T-cell (primary cell): ENCODE results near the gene CACNA1A. TPM values are rescaled to one million over a fixed set of nuclear protein-coding genes. Genes with fewer than 3 reads are reported as not detected.

Experiments
- ATAC-seq, 4 experiments: fragments of 200-7000 bp in 3 of 4; fragments of 150-1000 bp in 1 of 4; cut with Tn5 transposase; replicated peaks in 1 of 4; 1 replicate in 3 of 4; 2 replicates in 1 of 4; pipeline ENCODE4 v1.10.0; 2021; ENCODE audit warnings: moderate library complexity in 3 of 4, mild to moderate bottlenecking in 2 of 4, moderate number of reproducible peaks in 1 of 4
- CTCF ChIA-PET, 2 donors: fragments of 300-600 bp; sonication (Branson Sonifier 250); formaldehyde crosslinking; loops; one replicate each; lab custom pipeline; 2022; ENCODE audit warnings: antibody characterized with exemption in 2 of 2; lab: Charles Lee
- POLR2A ChIA-PET, 2 donors: fragments of 300-600 bp; sonication (Branson Sonifier 250); formaldehyde crosslinking; loops; one replicate each; lab custom pipeline; 2022; ENCODE audit warnings: antibody characterized with exemption in 2 of 2; lab: Charles Lee
- DNase-seq, 35 experiments: peaks; one replicate each; pipeline versions ENCODE4 v3.0.0 to v3.0.0-alpha.2; 2013 to 2023
- H3K27ac ChIP-seq: one replicate; pipeline ENCODE4 v1.5.1; 2013; ENCODE audit warnings: low read length
- H3K27me3 ChIP-seq, 2 experiments: replicated peaks in 1 of 2; 1 replicate in 1 of 2; 2 replicates in 1 of 2; pipeline versions ENCODE4 v1.6.1 to v1.7.0; 2013; ENCODE audit warnings: low read length in 1 of 2, mixed read lengths in 1 of 2; ENCODE audit not compliant: control insufficient read depth in 2 of 2, insufficient read depth in 2 of 2; ENCODE audit errors: extremely low read depth in 1 of 2
- H3K36me3 ChIP-seq, 2 donors: 1 replicate in 1 of 2; 2 replicates in 1 of 2; pipeline versions ENCODE4 v1.6.1 to v1.7.0; 2013; ENCODE audit warnings: low read length in 1 of 2; ENCODE audit not compliant: control insufficient read depth in 2 of 2, insufficient read depth in 1 of 2; ENCODE audit errors: extremely low read depth in 1 of 2
- H3K4me1 ChIP-seq, 2 experiments: 1 replicate in 1 of 2; 2 replicates in 1 of 2; pipeline versions ENCODE4 v1.6.1 to v1.7.0; 2013; ENCODE audit warnings: low read length in 2 of 2, mixed read lengths in 1 of 2; ENCODE audit not compliant: insufficient read depth in 2 of 2, control insufficient read depth in 1 of 2; ENCODE audit errors: extremely low read depth in 1 of 2
- H3K4me3 ChIP-seq, 2 donors: 1 replicate in 1 of 2; 2 replicates in 1 of 2; pipeline versions ENCODE4 v1.5.1 to v1.7.0; 2013; ENCODE audit warnings: mild to moderate bottlenecking in 2 of 2, low read length in 1 of 2, moderate library complexity in 1 of 2; ENCODE audit not compliant: control insufficient read depth in 1 of 2; ENCODE audit errors: extremely low read depth in 1 of 2
- H3K9me3 ChIP-seq: 2 replicates; pipeline ENCODE4 v1.7.0; 2013
- H3K27ac Mint-ChIP-seq, 2 donors: one replicate each; pipeline ENCODE4 v1.8.0; 2020 to 2021; ENCODE audit warnings: mild to moderate bottlenecking in 2 of 2, mixed read lengths in 2 of 2
- H3K27me3 Mint-ChIP-seq, 2 donors: one replicate each; pipeline ENCODE4 v1.8.0; 2021 to 2022; ENCODE audit warnings: mixed read lengths in 2 of 2
- H3K36me3 Mint-ChIP-seq: one replicate; pipeline ENCODE4 v1.8.0; 2021; ENCODE audit warnings: mixed read lengths
- H3K4me1 Mint-ChIP-seq, 3 donors: one replicate each; pipeline ENCODE4 v1.8.0; 2020 to 2022; ENCODE audit warnings: mixed read lengths in 3 of 3, mild to moderate bottlenecking in 1 of 3
- H3K4me3 Mint-ChIP-seq, 3 donors: one replicate each; pipeline ENCODE4 v1.8.0; 2020 to 2022; ENCODE audit warnings: mild to moderate bottlenecking in 3 of 3, mixed read lengths in 3 of 3, moderate library complexity in 3 of 3
- H3K9me3 Mint-ChIP-seq, 3 donors: one replicate each; pipeline ENCODE4 v1.8.0; 2020 to 2022; ENCODE audit warnings: mixed read lengths in 3 of 3
- WGBS: methylation state at CpG from one replicate; pipeline ENCODE4 v1.1.5; 2013; ENCODE audit warnings: missing lambda C conversion rate; ENCODE audit not compliant: insufficient coverage; 5-methylcytosine and 5-hydroxymethylcytosine counted together
- total RNA-seq, 35 experiments: library from RNA in 6 of 35; stranded (reverse) in 6 of 35; fragments of 120-200 nt in 1 of 35; gene quantifications; one replicate each; pipeline versions ENCODE4 v1.2.1 to v1.2.4 and lab custom pipeline; 2013 to 2026

The CACNA1A gene
- total RNA-seq, 5 donors from 2014 or later (not counting 1 experiment from before 2014, with no cell fraction given): 0.33 to 0.89 (median 0.51) TPM

- ChIA-PET CTCF (interaction anchor here in 1 of 2 donors (0.6 kb wide), 1 partner anchor 49 kb away, joined by 3 read pairs; no protein-coding TSS in a partner anchor), POLR2A (no interaction called here)
- H3K4me1 Mint-ChIP-seq: peaks cover 0 to 7% (median 4%) of the 10 kb centered on the region in 3 donors
- Histone ChIP-seq H3K4me1 (no peaks in the 10 kb centered on the region), H3K9me3 (no peaks in the 10 kb centered on the region), H3K36me3 (no peaks in the 10 kb centered on the region), H3K27ac (no peak overlapping the region), H3K4me3 (no peak overlapping the region), H3K27me3 (peaks cover 2 to 45% of the 10 kb centered on the region in 2 experiments)
- DNase-seq (no peak), ATAC-seq (no peak)
- H3K27me3 Mint-ChIP-seq: peaks cover 41 to 43% of the 10 kb centered on the region in 2 donors
- no peak overlapping the region for H3K27ac Mint-ChIP-seq
- peaks cover 3 to 13% (median 4%) of the 10 kb centered on the region in 3 donors for H3K9me3 Mint-ChIP-seq
- no peak overlapping the region for H3K4me3 Mint-ChIP-seq
- H3K36me3 Mint-ChIP-seq: no peaks in the 10 kb centered on the region
- 68% methylated on average over 5 of the region's 10 CpGs for WGBS
Measured at GRCh38 chr19:13398780-13399726, 107.2 kb downstream of the CACNA1A start.

GRCh38 chr19:13398182-13398581, 108.1 kb downstream of the CACNA1A start:
- Mint-ChIP-seq H3K27ac (no peak overlapping the region), H3K4me3 (no peak overlapping the region), H3K4me1 (peaks cover 0 to 7% (median 4%) of the 10 kb centered on the region in 3 donors), H3K9me3 (peaks cover 3 to 13% (median 4%) of the 10 kb centered on the region in 3 donors), H3K27me3 (peaks cover 44 to 51% of the 10 kb centered on the region in 2 donors), H3K36me3 (no peaks in the 10 kb centered on the region)
- H3K27ac ChIP-seq: no peak overlapping the region
- no peaks in the 10 kb centered on the region for H3K4me1 ChIP-seq
- DNase-seq (no peak), ATAC-seq (no peak)
- 86% methylated on average over 1 of the region's 4 CpGs for WGBS
- no peaks in the 10 kb centered on the region for H3K9me3 ChIP-seq
- H3K27me3 ChIP-seq: peaks cover 2 to 40% of the 10 kb centered on the region in 2 experiments
- ChIA-PET POLR2A (no interaction called here), CTCF (interaction anchor here in 1 of 2 donors (0.6 kb wide), 1 partner anchor 50 kb away, joined by 3 read pairs; no protein-coding TSS in a partner anchor)
- H3K4me3 ChIP-seq: no peak overlapping the region
- no peaks in the 10 kb centered on the region for H3K36me3 ChIP-seq

- Histone ChIP-seq H3K9me3 (no peaks in the 10 kb centered on the region), H3K36me3 (no peaks in the 10 kb centered on the region), H3K27me3 (peaks cover 2 to 36% of the 10 kb centered on the region in 2 experiments), H3K4me3 (no peak overlapping the region), H3K4me1 (no peaks in the 10 kb centered on the region), H3K27ac (no peak overlapping the region)
- H3K27ac Mint-ChIP-seq: no peak overlapping the region
- WGBS: 64% methylated on average over 8 of the region's 18 CpGs
- ChIA-PET CTCF (no interaction called here), POLR2A (no interaction called here)
- H3K4me3 Mint-ChIP-seq: no peak overlapping the region
- H3K4me1 Mint-ChIP-seq: peaks cover 0 to 7% (median 4%) of the 10 kb centered on the region in 3 donors
- peaks cover 52 to 64% of the 10 kb centered on the region in 2 donors for H3K27me3 Mint-ChIP-seq
- peaks cover 3 to 5% (median 4%) of the 10 kb centered on the region in 3 donors for H3K9me3 Mint-ChIP-seq
- DNase-seq (no peak), ATAC-seq (no peak)
- no peaks in the 10 kb centered on the region for H3K36me3 Mint-ChIP-seq
Measured at GRCh38 chr19:13396250-13397080, 109.8 kb downstream of the CACNA1A start.

GRCh38 chr19:13382633-13382938, 123.7 kb downstream of the CACNA1A start:
- no peaks in the 10 kb centered on the region for H3K36me3 ChIP-seq
- no peak overlapping the region for H3K4me3 Mint-ChIP-seq
- ChIA-PET POLR2A (no interaction called here), CTCF (no interaction called here)
- H3K4me3 ChIP-seq: no peak overlapping the region
- no peaks in the 10 kb centered on the region for H3K4me1 Mint-ChIP-seq
- H3K9me3 Mint-ChIP-seq: no peaks in the 10 kb centered on the region
- H3K36me3 Mint-ChIP-seq: no peaks in the 10 kb centered on the region
- no peaks in the 10 kb centered on the region for H3K9me3 ChIP-seq
- ATAC-seq: no peak
- no peak for DNase-seq
- H3K27ac ChIP-seq: no peak overlapping the region
- 80% methylated on average over 4 of the region's 4 CpGs for WGBS
- no peaks in the 10 kb centered on the region for H3K4me1 ChIP-seq
- no peak overlapping the region for H3K27ac Mint-ChIP-seq
- H3K27me3 ChIP-seq: peaks cover 0 to 14% of the 10 kb centered on the region in 2 experiments
- peaks cover 12 to 13% of the 10 kb centered on the region in 2 donors for H3K27me3 Mint-ChIP-seq

GRCh38 chr19:13381827-13382632, 124.2 kb downstream of the CACNA1A start:
- no peaks in the 10 kb centered on the region for H3K9me3 Mint-ChIP-seq
- Histone ChIP-seq H3K27me3 (peaks cover 0 to 14% of the 10 kb centered on the region in 2 experiments), H3K9me3 (no peaks in the 10 kb centered on the region), H3K4me1 (no peaks in the 10 kb centered on the region), H3K27ac (no peak overlapping the region), H3K36me3 (no peaks in the 10 kb centered on the region), H3K4me3 (no peak overlapping the region)
- H3K27me3 Mint-ChIP-seq: peaks cover 12% of the 10 kb centered on the region in 2 donors
- ChIA-PET POLR2A (no interaction called here), CTCF (interaction anchor here in 1 of 2 donors (0.5 kb wide), 1 partner anchor 189 kb away, joined by 5 read pairs; no protein-coding TSS in a partner anchor)
- ATAC-seq (no peak), DNase-seq (no peak)
- no peak overlapping the region for H3K4me3 Mint-ChIP-seq
- no peaks in the 10 kb centered on the region for H3K4me1 Mint-ChIP-seq
- WGBS: 75% methylated on average over 5 of the region's 9 CpGs
- H3K36me3 Mint-ChIP-seq: no peaks in the 10 kb centered on the region
- no peak overlapping the region for H3K27ac Mint-ChIP-seq
